Measurements from ENCODE around the gene IQGAP3.

The IQGAP3 gene

GRCh38 chr1:156551869-156552268 lies 20.5 kb downstream of the IQGAP3 start:
- Histone ChIP-seq H4K91ac (ENCODE audit: low read depth, low read length) (no peak overlapping the region), H3K18ac (ENCODE audit: low read length) (no peak overlapping the region), H2AK5ac (ENCODE audit: low read length) (no peak overlapping the region), H3K23ac (ENCODE audit: low read length) (no peak overlapping the region), H3K9ac (ENCODE audit: low read length) (no peak overlapping the region), H3K36me3 (ENCODE audit: control insufficient read depth in 1 of 2, insufficient read depth in 2 of 2, low read length in 2 of 2) (peaks cover 39 to 55% of the 10 kb centered on the region in 2 experiments), H3K4ac (ENCODE audit: low read depth, low read length) (no peak overlapping the region), H2BK5ac (ENCODE audit: low read depth, low read length, poor library complexity) (no peak overlapping the region), H3K79me2 (ENCODE audit: control insufficient read depth, insufficient read depth, low read length, poor library complexity) (no peaks in the 10 kb centered on the region), H2BK12ac (ENCODE audit: low read length) (no peak overlapping the region), H2AFZ (ENCODE audit: insufficient read depth, low read length, poor library complexity) (no peak overlapping the region), H3K4me3 (ENCODE audit: low read depth, low read length) (no peak overlapping the region), H4K8ac (ENCODE audit: low read depth, low read length) (no peak overlapping the region), H3K4me1 (ENCODE audit: control insufficient read depth in 1 of 2, insufficient read depth in 2 of 2, low read length in 2 of 2) (peaks cover 5 to 8% of the 10 kb centered on the region in 2 experiments), H3K79me1 (ENCODE audit: low read length) (no peaks in the 10 kb centered on the region), H4K12ac (ENCODE audit: low read depth, low read length) (no peak overlapping the region), H3K9me3 (ENCODE audit: insufficient read depth, low read depth, low read length) (no peaks in the 10 kb centered on the region), H3K27ac (ENCODE audit: low read depth, low read length) (no peak overlapping the region), H3K14ac (ENCODE audit: low read length) (no peak overlapping the region), H2BK120ac (ENCODE audit: insufficient read depth, low read length, poor library complexity) (no peak overlapping the region), H3K4me2 (ENCODE audit: low read length) (no peak overlapping the region), H3K27me3 (ENCODE audit: insufficient read depth, low read length) (no peaks in the 10 kb centered on the region)
- DNase-seq = peak; percentile 59 to 63
- no CpG with 5 or more reads among the region's 6 CpGs for WGBS (ENCODE audit: extremely low coverage, insufficient coverage, insufficient read length)

GRCh38 chr1:156551066-156551643 lies 21.2 kb downstream of the IQGAP3 start:
- no peaks in the 10 kb centered on the region for H3K79me2 ChIP-seq (ENCODE audit: control insufficient read depth, insufficient read depth, low read length, poor library complexity)
- no peaks in the 10 kb centered on the region for H3K27me3 ChIP-seq (ENCODE audit: insufficient read depth, low read length)
- H3K23ac ChIP-seq (ENCODE audit: low read length) = no peak overlapping the region
- no peak overlapping the region for H4K91ac ChIP-seq (ENCODE audit: low read depth, low read length)
- no peak overlapping the region for H3K27ac ChIP-seq (ENCODE audit: low read depth, low read length)
- no peak for DNase-seq
- H3K36me3 ChIP-seq (ENCODE audit: control insufficient read depth in 1 of 2, insufficient read depth in 2 of 2, low read length in 2 of 2) = peaks cover 38 to 53% of the 10 kb centered on the region in 2 experiments
- no peak overlapping the region for H3K4me2 ChIP-seq (ENCODE audit: low read length)
- no peaks in the 10 kb centered on the region for H3K79me1 ChIP-seq (ENCODE audit: low read length)
- no peak overlapping the region for H4K12ac ChIP-seq (ENCODE audit: low read depth, low read length)
- H3K18ac ChIP-seq (ENCODE audit: low read length) = no peak overlapping the region
- no CpG with 5 or more reads among the region's 3 CpGs for WGBS (ENCODE audit: extremely low coverage, insufficient coverage, insufficient read length)
- H3K9me3 ChIP-seq (ENCODE audit: insufficient read depth, low read depth, low read length) = no peaks in the 10 kb centered on the region
- no peak overlapping the region for H3K4me3 ChIP-seq (ENCODE audit: low read depth, low read length)
- H3K9ac ChIP-seq (ENCODE audit: low read length) = no peak overlapping the region
- no peak overlapping the region for H3K4ac ChIP-seq (ENCODE audit: low read depth, low read length)
- H4K8ac ChIP-seq (ENCODE audit: low read depth, low read length) = no peak overlapping the region
- H2BK5ac ChIP-seq (ENCODE audit: low read depth, low read length, poor library complexity) = no peak overlapping the region
- peaks cover 5 to 8% of the 10 kb centered on the region in 2 experiments for H3K4me1 ChIP-seq (ENCODE audit: control insufficient read depth in 1 of 2, insufficient read depth in 2 of 2, low read length in 2 of 2)
- H3K14ac ChIP-seq (ENCODE audit: low read length) = no peak overlapping the region
- H2AFZ ChIP-seq (ENCODE audit: insufficient read depth, low read length, poor library complexity) = no peak overlapping the region
- H2AK5ac ChIP-seq (ENCODE audit: low read length) = no peak overlapping the region
- no peak overlapping the region for H2BK120ac ChIP-seq (ENCODE audit: insufficient read depth, low read length, poor library complexity)
- no peak overlapping the region for H2BK12ac ChIP-seq (ENCODE audit: low read length)

GRCh38 chr1:156550346-156550745 lies 22.0 kb downstream of the IQGAP3 start:
- no peak overlapping the region for H2BK12ac ChIP-seq (ENCODE audit: low read length)

GRCh38 chr1:156549831-156550230 lies 22.5 kb downstream of the IQGAP3 start:
- no peaks in the 10 kb centered on the region for H3K79me1 ChIP-seq (ENCODE audit: low read length)
- DNase-seq = peak; percentile 90 to 91
- no peak overlapping the region for H3K18ac ChIP-seq (ENCODE audit: low read length)

More at GRCh38 chr1:156550346-156550745, 22.0 kb downstream of the IQGAP3 start:
- H3K27me3 ChIP-seq (ENCODE audit: insufficient read depth, low read length) = no peaks in the 10 kb centered on the region
- H3K36me3 ChIP-seq (ENCODE audit: control insufficient read depth in 1 of 2, insufficient read depth in 2 of 2, low read length in 2 of 2) = peaks cover 36 to 52% of the 10 kb centered on the region in 2 experiments
- no peak overlapping the region for H4K91ac ChIP-seq (ENCODE audit: low read depth, low read length)
- no peaks in the 10 kb centered on the region for H3K9me3 ChIP-seq (ENCODE audit: insufficient read depth, low read depth, low read length)
- H3K79me2 ChIP-seq (ENCODE audit: control insufficient read depth, insufficient read depth, low read length, poor library complexity) = no peaks in the 10 kb centered on the region
- H3K4me2 ChIP-seq (ENCODE audit: low read length) = no peak overlapping the region
- H3K27ac ChIP-seq (ENCODE audit: low read depth, low read length) = no peak overlapping the region
- no CpG with 5 or more reads among the region's 5 CpGs for WGBS (ENCODE audit: extremely low coverage, insufficient coverage, insufficient read length)
- DNase-seq = no peak
- H3K14ac ChIP-seq (ENCODE audit: low read length) = no peak overlapping the region
- no peak overlapping the region for H2BK120ac ChIP-seq (ENCODE audit: insufficient read depth, low read length, poor library complexity)
- peak overlapping the region; percentile 18 for H3K4me3 ChIP-seq (ENCODE audit: low read depth, low read length)
- H3K4ac ChIP-seq (ENCODE audit: low read depth, low read length) = no peak overlapping the region
- no peak overlapping the region for H3K18ac ChIP-seq (ENCODE audit: low read length)
- H3K9ac ChIP-seq (ENCODE audit: low read length) = no peak overlapping the region
- H3K23ac ChIP-seq (ENCODE audit: low read length) = no peak overlapping the region
- no peaks in the 10 kb centered on the region for H3K79me1 ChIP-seq (ENCODE audit: low read length)
- no peak overlapping the region for H2AK5ac ChIP-seq (ENCODE audit: low read length)
- peaks cover 5 to 8% of the 10 kb centered on the region in 2 experiments for H3K4me1 ChIP-seq (ENCODE audit: control insufficient read depth in 1 of 2, insufficient read depth in 2 of 2, low read length in 2 of 2)
- no peak overlapping the region for H2BK5ac ChIP-seq (ENCODE audit: low read depth, low read length, poor library complexity)
- H2AFZ ChIP-seq (ENCODE audit: insufficient read depth, low read length, poor library complexity) = no peak overlapping the region
- peak overlapping the region; percentile 20 for H4K12ac ChIP-seq (ENCODE audit: low read depth, low read length)
- H4K8ac ChIP-seq (ENCODE audit: low read depth, low read length) = no peak overlapping the region

More at GRCh38 chr1:156549831-156550230, 22.5 kb downstream of the IQGAP3 start:
- Histone ChIP-seq H2BK5ac (ENCODE audit: low read depth, low read length, poor library complexity) (no peak overlapping the region), H2BK12ac (ENCODE audit: low read length) (no peak overlapping the region), H4K12ac (ENCODE audit: low read depth, low read length) (no peak overlapping the region), H3K27me3 (ENCODE audit: insufficient read depth, low read length) (no peaks in the 10 kb centered on the region), H3K4ac (ENCODE audit: low read depth, low read length) (no peak overlapping the region), H3K36me3 (ENCODE audit: control insufficient read depth in 1 of 2, insufficient read depth in 2 of 2, low read length in 2 of 2) (peaks cover 32 to 52% of the 10 kb centered on the region in 2 experiments), H4K8ac (ENCODE audit: low read depth, low read length) (no peak overlapping the region), H2AK5ac (ENCODE audit: low read length) (no peak overlapping the region), H3K9me3 (ENCODE audit: insufficient read depth, low read depth, low read length) (no peaks in the 10 kb centered on the region), H3K27ac (ENCODE audit: low read depth, low read length) (no peak overlapping the region), H3K4me2 (ENCODE audit: low read length) (no peak overlapping the region), H3K23ac (ENCODE audit: low read length) (no peak overlapping the region), H3K4me3 (ENCODE audit: low read depth, low read length) (no peak overlapping the region), H4K91ac (ENCODE audit: low read depth, low read length) (no peak overlapping the region), H3K79me2 (ENCODE audit: control insufficient read depth, insufficient read depth, low read length, poor library complexity) (no peaks in the 10 kb centered on the region), H3K4me1 (ENCODE audit: control insufficient read depth in 1 of 2, insufficient read depth in 2 of 2, low read length in 2 of 2) (peaks cover 7 to 8% of the 10 kb centered on the region in 2 experiments), H2BK120ac (ENCODE audit: insufficient read depth, low read length, poor library complexity) (no peak overlapping the region), H3K9ac (ENCODE audit: low read length) (no peak overlapping the region), H3K14ac (ENCODE audit: low read length) (no peak overlapping the region), H2AFZ (ENCODE audit: insufficient read depth, low read length, poor library complexity) (no peak overlapping the region)
- no CpG with 5 or more reads among the region's 1 CpG for WGBS (ENCODE audit: extremely low coverage, insufficient coverage, insufficient read length)
